Heart left ventricle (tissue), 16 donors: Measurements from ENCODE around the gene SULT1C4. TPM values are rescaled to one million over a fixed set of nuclear protein-coding genes. Genes with fewer than 3 reads are reported as not detected.

ENCODE experiments used
- ATAC-seq, 4 donors: fragments of 200-7000 bp; cut with Tn5 transposase; one replicate each; pipeline ENCODE4 v1.9.1; 2020 to 2022; ENCODE audit warnings: moderate library complexity in 4 of 4, mild to moderate bottlenecking in 3 of 4, moderate number of reproducible peaks in 1 of 4
- DNase-seq, 5 donors: peaks; one replicate each; pipeline ENCODE4 v3.0.0-alpha.2; 2020
- H3K27ac ChIP-seq, 12 donors: fragments of 200-600 bp; sonication (generic) in 4 of 12; one replicate each; pipeline versions ENCODE4 v1.5.0 to v1.8.0; 2016 to 2022; ENCODE audit warnings: mild to moderate bottlenecking in 2 of 12
- H3K27me3 ChIP-seq, 9 donors: fragments of 200-600 bp; sonication (generic) in 2 of 9; one replicate each; pipeline versions ENCODE4 v1.5.1 to v1.8.0; 2016 to 2022; ENCODE audit warnings: mild to moderate bottlenecking in 3 of 9
- H3K36me3 ChIP-seq, 9 donors: fragments of 200-600 bp; sonication (generic) in 2 of 9; one replicate each; pipeline versions ENCODE4 v1.5.0 to v1.8.0; 2018 to 2022; ENCODE audit warnings: mild to moderate bottlenecking in 2 of 9
- H3K4me1 ChIP-seq, 12 donors: fragments of 200-600 bp; sonication (generic) in 4 of 12; one replicate each; pipeline versions ENCODE4 v1.5.0 to v1.8.0; 2016 to 2022; ENCODE audit warnings: mild to moderate bottlenecking in 3 of 12
- H3K4me3 ChIP-seq, 12 donors: fragments of 200-600 bp; sonication (generic) in 4 of 12; one replicate each; pipeline versions ENCODE4 v1.5.0 to v1.8.0; 2017 to 2022; ENCODE audit warnings: mild to moderate bottlenecking in 9 of 12, moderate library complexity in 4 of 12
- H3K9me3 ChIP-seq, 12 donors: fragments of 200-600 bp; sonication (generic) in 4 of 12; one replicate each; pipeline versions ENCODE4 v1.5.0 to v1.8.0; 2016 to 2022; ENCODE audit warnings: mild to moderate bottlenecking in 1 of 12
- POLR2A ChIP-seq, 2 donors: fragments of 450-650 bp; IDR thresholded peaks; one replicate each; pipeline ENCODE4 v1.6.1; 2017; ENCODE audit warnings: antibody characterized with exemption in 2 of 2, mild to moderate bottlenecking in 2 of 2, moderate library complexity in 2 of 2
- WGBS, 4 donors: extraction: QIAGEN DNeasy Blood & Tissue Kit in 2 of 4; methylation state at CpG; one replicate each; pipeline versions ENCODE4 v1.1.5 to v1.1.7; 2013 to 2018; 5-methylcytosine and 5-hydroxymethylcytosine counted together
- intact Hi-C, 10 donors: fragments of 100-400 bp; cut with DNase I; formaldehyde crosslinking; loops; one replicate each; pipeline versions ENCODE4 v1.11.1 to v1.14.2; 2022
- polyA plus RNA-seq, 2 donors: library from polyadenylated mRNA; stranded (reverse); fragments of 200-250 nt; gene quantifications; one replicate each; pipeline ENCODE4 v1.2.3, GENCODE V29; 2013
- total RNA-seq, 9 donors: library from RNA; depleted of rRNA in 2 of 9; stranded (reverse); fragments of >200 nt in 2 of 9; fragmentation: NEBNext Ultra II Directional in 3 of 9; extraction: Animal tissue kit (Norgen Biotek cat#: 25700) in 3 of 9; gene quantifications; one replicate each; pipeline versions ENCODE4 v1.1.0 to v1.2.4, GENCODE V29; 2016 to 2023
- TF ChIP-seq, protein P1 (sequence below), 12 donors: fragments of 200-600 bp; sonication (generic) in 4 of 12; IDR thresholded peaks; one replicate each; pipeline versions ENCODE4 v1.5.0 to v1.8.0; 2018 to 2022; ENCODE audit warnings: antibody characterized with exemption in 12 of 12, mild to moderate bottlenecking in 5 of 12
- donor health status: ischemic (EF 13 %, LVEDD 7.1; RV severe dilation, severe dysfunction).
- donor health status: healthy with polysubstance abuse.
- donor health status: DM: no; HTN: yes; CAD: no.
- donor health status: DM: no; HTN: no; CAD: no.
- donor health status: ischemic (EF 25% LVEDD 6.9; RV normal size, moderate dysfunction).
- donor health status: ischemic (EF 25% LVEDD 5.7; RV mildly dilated, moderate dysfunction).
- donor health status: healthy.
- donor health status: DM: yes; HTN: yes; CAD: no.
- donor health status: ischemic (EF 35%, LVEDD 5.7; RV mildly dilated, moderate dysfunction).
- donor health status: nonischemic (EF 11% LVEDD 7.7; RV severe dilation, severe dysfunction).
- donor health status: DM: yes; HTN: yes; CAD: no.
- donor health status: PGD.
- donor health status: ischemic (EF 29% LVEDD 5.4; RV normal size, mild dysfunction).
- donor health status: nonischemic (EF 23%, LVEDD 6.1; RV moderate dilation, normal function).

Gene SULT1C4
- total and polyA plus RNA-seq, 11 donors: 0.95 to 5.5 (median 3.9) TPM

DNA sequence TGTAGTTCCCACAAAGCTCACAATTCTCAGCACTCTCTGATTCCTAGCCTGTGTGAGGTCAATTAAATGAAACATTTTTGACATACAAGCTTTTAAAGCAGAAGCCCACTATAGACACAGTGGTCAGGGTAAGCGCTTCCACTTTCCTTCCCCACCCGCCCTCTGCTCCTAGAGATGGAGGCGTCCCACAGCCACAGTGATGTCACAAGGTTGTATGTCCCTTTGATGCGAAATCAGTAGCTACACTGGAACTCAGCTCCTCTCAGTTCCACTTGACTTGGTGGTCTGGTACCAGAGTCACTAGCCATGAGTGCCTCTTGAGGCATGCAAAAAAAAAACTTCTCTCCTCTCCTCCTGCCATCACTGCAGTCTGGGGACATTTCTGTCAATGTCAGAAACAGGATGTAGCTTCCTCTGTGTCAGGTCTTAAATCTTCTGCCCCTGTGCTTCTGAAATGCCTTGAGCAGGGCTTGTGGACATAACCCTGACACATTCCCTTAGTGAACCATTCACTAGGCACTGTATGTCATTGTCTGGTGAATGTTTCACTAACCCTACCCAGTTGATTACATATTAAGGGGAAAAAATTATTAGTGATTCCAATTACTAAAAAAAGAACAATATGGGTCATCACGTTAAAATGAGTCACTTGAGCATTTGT is 7.8 kb downstream of the SULT1C4 start:
- no peak for TF ChIP-seq POLR2A (IDR thresholded peaks at IDR 0.05)
- TF ChIP-seq, protein P1, sequence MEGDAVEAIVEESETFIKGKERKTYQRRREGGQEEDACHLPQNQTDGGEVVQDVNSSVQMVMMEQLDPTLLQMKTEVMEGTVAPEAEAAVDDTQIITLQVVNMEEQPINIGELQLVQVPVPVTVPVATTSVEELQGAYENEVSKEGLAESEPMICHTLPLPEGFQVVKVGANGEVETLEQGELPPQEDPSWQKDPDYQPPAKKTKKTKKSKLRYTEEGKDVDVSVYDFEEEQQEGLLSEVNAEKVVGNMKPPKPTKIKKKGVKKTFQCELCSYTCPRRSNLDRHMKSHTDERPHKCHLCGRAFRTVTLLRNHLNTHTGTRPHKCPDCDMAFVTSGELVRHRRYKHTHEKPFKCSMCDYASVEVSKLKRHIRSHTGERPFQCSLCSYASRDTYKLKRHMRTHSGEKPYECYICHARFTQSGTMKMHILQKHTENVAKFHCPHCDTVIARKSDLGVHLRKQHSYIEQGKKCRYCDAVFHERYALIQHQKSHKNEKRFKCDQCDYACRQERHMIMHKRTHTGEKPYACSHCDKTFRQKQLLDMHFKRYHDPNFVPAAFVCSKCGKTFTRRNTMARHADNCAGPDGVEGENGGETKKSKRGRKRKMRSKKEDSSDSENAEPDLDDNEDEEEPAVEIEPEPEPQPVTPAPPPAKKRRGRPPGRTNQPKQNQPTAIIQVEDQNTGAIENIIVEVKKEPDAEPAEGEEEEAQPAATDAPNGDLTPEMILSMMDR (IDR thresholded peaks at IDR 0.05): no peak
- intact Hi-C loops: no loop called here
- Histone ChIP-seq H3K4me1 (no peaks in the 10 kb centered on the region), H3K4me3 (no peak overlapping the region), H3K36me3 (peaks cover 0 to 76% (median 23%) of the 10 kb centered on the region in 9 donors), H3K27ac (no peak overlapping the region), H3K9me3 (no peaks in the 10 kb centered on the region), H3K27me3 (no peaks in the 10 kb centered on the region)
- 73 to 93% (median 88%) methylated on average over 5 of the region's 5 CpGs for WGBS, 4 donors
- ATAC-seq (no peak), DNase-seq (no peak)

DNA sequence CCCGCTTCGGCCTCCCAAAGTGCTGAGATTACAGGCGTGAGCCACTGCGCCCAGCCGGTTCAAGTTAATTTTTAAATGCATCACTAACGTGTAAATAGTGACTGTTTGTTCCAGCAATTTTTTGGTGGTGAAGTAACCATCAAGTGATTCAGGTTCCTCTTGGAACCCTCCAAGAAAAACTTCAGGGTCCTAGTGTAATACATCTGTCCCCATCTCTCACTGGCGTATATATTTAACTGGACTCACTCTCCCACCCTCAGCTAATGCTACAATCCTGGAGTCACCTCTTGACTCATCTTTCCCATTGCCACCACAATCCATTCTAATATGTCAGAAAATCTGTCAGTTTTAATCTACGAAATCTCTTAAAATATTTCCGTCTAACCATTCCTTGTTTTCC is 10.3 kb downstream of the SULT1C4 start:
- no peak for TF ChIP-seq POLR2A (IDR thresholded peaks at IDR 0.05)
- TF ChIP-seq, protein P1 (IDR thresholded peaks at IDR 0.05): no peak
- no peak for DNase-seq
- WGBS, 4 donors: 86 to 96% (median 95%) methylated on average over 9 of the region's 9 CpGs
- Histone ChIP-seq H3K4me3 (no peak overlapping the region), H3K27me3 (no peaks in the 10 kb centered on the region), H3K27ac (no peak overlapping the region), H3K9me3 (peaks cover 0 to 19% (median 4%) of the 10 kb centered on the region in 12 donors), H3K36me3 (peaks cover 0 to 66% (median 29%) of the 10 kb centered on the region in 9 donors), H3K4me1 (no peaks in the 10 kb centered on the region)
- intact Hi-C loops: no loop called here
- ATAC-seq: no peak

DNA sequence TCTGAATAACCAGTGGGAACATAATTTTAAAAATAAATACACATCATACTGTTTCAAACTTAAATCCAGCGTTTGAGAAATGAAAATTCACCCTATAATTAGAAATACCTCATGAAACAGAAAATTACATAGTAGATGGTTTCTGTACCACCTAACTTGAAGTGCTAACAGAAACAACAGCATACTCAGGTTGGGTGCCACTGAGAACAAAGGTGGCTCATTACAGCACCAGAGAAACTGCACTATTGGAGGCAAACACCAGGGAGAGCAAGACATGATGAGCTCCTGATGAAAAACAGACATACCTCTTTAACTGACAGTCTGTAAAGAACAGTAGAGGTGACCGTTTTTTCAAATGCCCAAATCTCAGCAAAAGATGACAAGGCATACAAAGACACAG is 12.6 kb downstream of the SULT1C4 start:
- no peaks in the 10 kb centered on the region for H3K4me1 ChIP-seq
- WGBS, 4 donors: 79 to 85% (median 82%) methylated on average over 2 of the region's 2 CpGs
- H3K36me3 ChIP-seq: peaks cover 0 to 43% (median 21%) of the 10 kb centered on the region in 9 donors
- H3K4me3 ChIP-seq: no peak overlapping the region
- TF ChIP-seq, protein P1 (IDR thresholded peaks at IDR 0.05): no peak
- TF ChIP-seq POLR2A (IDR thresholded peaks at IDR 0.05): no peak
- DNase-seq (no peak), ATAC-seq (no peak)
- no peaks in the 10 kb centered on the region for H3K27me3 ChIP-seq
- intact Hi-C loops: no loop called here
- no peak overlapping the region for H3K27ac ChIP-seq
- H3K9me3 ChIP-seq: peaks cover 0 to 38% (median 12%) of the 10 kb centered on the region in 12 donors

DNA sequence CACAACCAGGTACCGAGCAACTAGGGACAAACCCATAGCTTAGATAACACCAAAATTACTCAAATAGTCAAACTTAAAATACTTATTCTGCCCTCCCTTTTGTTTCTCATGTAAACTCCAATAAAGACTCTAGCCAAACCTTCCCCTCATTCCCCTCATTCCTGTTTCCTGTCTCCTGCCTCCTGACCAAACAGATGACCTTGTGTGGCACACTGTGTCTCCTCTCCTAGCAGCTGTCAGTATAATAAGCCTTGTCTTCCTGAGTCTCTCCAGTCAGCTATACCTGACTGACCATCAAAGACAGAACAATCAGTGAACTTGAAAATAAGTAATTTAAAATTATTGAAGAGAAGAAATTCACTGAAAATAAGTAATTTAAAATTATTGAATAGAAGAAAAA is 14.3 kb downstream of the SULT1C4 start:
- ATAC-seq (no peak), DNase-seq (no peak)
- Histone ChIP-seq H3K4me3 (no peak overlapping the region), H3K27me3 (no peaks in the 10 kb centered on the region), H3K27ac (no peak overlapping the region), H3K36me3 (peaks cover 0 to 27% (median 13%) of the 10 kb centered on the region in 9 donors), H3K4me1 (no peaks in the 10 kb centered on the region), H3K9me3 (peaks cover 0 to 39% (median 12%) of the 10 kb centered on the region in 12 donors)
- intact Hi-C loops: no loop called here
- TF ChIP-seq, protein P1 (IDR thresholded peaks at IDR 0.05): no peak
- TF ChIP-seq POLR2A (IDR thresholded peaks at IDR 0.05): no peak
- WGBS, 4 donors: 84 to 100% (median 90%) methylated on average over 1 of the region's 1 CpG
